ENCODE data around the gene PIP5KL1. TPM values are rescaled to one million over a fixed set of nuclear protein-coding genes. Genes with fewer than 3 reads are reported as not detected.
A peak's percentile ranks its signal among the peaks of the same experiment; 100 is the strongest.

The PIP5KL1 gene
- 1 to 10 TPM; 2.7 to 7.3 TPM for total RNA-seq
- 10 to 100 TPM; 16.4 to 19.1 TPM for polyA plus RNA-seq (ENCODE audit: insufficient read length in 2 of 2)
- long read RNA-seq, donor 1, partial matches to known transcripts, result 0 of 2 reads
- long read RNA-seq, donor 1, other reads (novel, unspliced or antisense), result 0 of 2 reads
- long read RNA-seq, donor 2, partial matches to known transcripts, result 0 of 1 reads
- long read RNA-seq, donor 2, other reads (novel, unspliced or antisense), result 0 of 1 reads
- long read RNA-seq, donor 3, partial matches to known transcripts, result 0 of 1 reads
- long read RNA-seq, donor 3, other reads (novel, unspliced or antisense), result 0 of 1 reads
- long read RNA-seq, donor 4, result 0 reads

- DNase-seq (ENCODE audit: low read depth in 4 of 6, low spot score in 6 of 6), result peak in 4 of 6 donors; percentile 61 to 96 (median 88)
- H3K27me3 ChIP-seq (ENCODE audit: control insufficient read depth, insufficient read depth, low read length), result peaks cover 40% of the 10 kb centered on the region
- no peaks in the 10 kb centered on the region for H3K9me3 ChIP-seq (ENCODE audit: control insufficient read depth, insufficient read depth, low read length)
- H3K4me3 ChIP-seq (ENCODE audit: low read depth, low read length), result peak within 1 kb of the TSS; percentile 49
- H3K27ac ChIP-seq (ENCODE audit: low read depth, low read length), result peak within 1 kb of the TSS; percentile 40
- WGBS (ENCODE audit: insufficient coverage), result under 1% methylated on average over 67 of the region's 70 CpGs
- peaks cover 63% of the 10 kb centered on the region for H3K4me1 ChIP-seq (ENCODE audit: control insufficient read depth, insufficient read depth, low read length)
- H3K36me3 ChIP-seq (ENCODE audit: control insufficient read depth, insufficient read depth, low read length), result peaks cover 20% of the 10 kb centered on the region
Observed at GRCh38 chr9:127930231-127931091, at the start of gene PIP5KL1. Gene PIP5KL1 (minus strand): TSS chr9:127930777. CDS start chr9:127930752, 25 bp downstream.

- DNase-seq (ENCODE audit: low read depth in 4 of 6, low spot score in 6 of 6), result peak in 1 of 6 donors; percentile 34
- WGBS (ENCODE audit: insufficient coverage), result under 1% methylated on average over 58 of the region's 61 CpGs
- Histone ChIP-seq H3K9me3 (ENCODE audit: control insufficient read depth, insufficient read depth, low read length) (no peaks in the 10 kb centered on the region), H3K27ac (ENCODE audit: low read depth, low read length) (peak overlapping the region; percentile 87), H3K4me1 (ENCODE audit: control insufficient read depth, insufficient read depth, low read length) (peaks cover 58% of the 10 kb centered on the region), H3K27me3 (ENCODE audit: control insufficient read depth, insufficient read depth, low read length) (no peaks in the 10 kb centered on the region), H3K4me3 (ENCODE audit: low read depth, low read length) (peak overlapping the region; percentile 87), H3K36me3 (ENCODE audit: control insufficient read depth, insufficient read depth, low read length) (peaks cover 13% of the 10 kb centered on the region)
Observed at GRCh38 chr9:127980060-127980705, 49.6 kb upstream of the PIP5KL1 start.

- DNase-seq (ENCODE audit: low read depth in 4 of 6, low spot score in 6 of 6), result peak in 3 of 6 donors; percentile 66 to 87 (median 74)
- Histone ChIP-seq H3K4me3 (ENCODE audit: low read depth, low read length) (peak overlapping the region; percentile 87), H3K27me3 (ENCODE audit: control insufficient read depth, insufficient read depth, low read length) (no peaks in the 10 kb centered on the region), H3K4me1 (ENCODE audit: control insufficient read depth, insufficient read depth, low read length) (peaks cover 65% of the 10 kb centered on the region), H3K9me3 (ENCODE audit: control insufficient read depth, insufficient read depth, low read length) (no peaks in the 10 kb centered on the region), H3K27ac (ENCODE audit: low read depth, low read length) (peak overlapping the region; percentile 87), H3K36me3 (ENCODE audit: control insufficient read depth, insufficient read depth, low read length) (peaks cover 16% of the 10 kb centered on the region)
- under 1% methylated on average over 21 of the region's 24 CpGs for WGBS (ENCODE audit: insufficient coverage)
Observed at GRCh38 chr9:127979333-127980059, 48.9 kb upstream of the PIP5KL1 start.

DNA sequence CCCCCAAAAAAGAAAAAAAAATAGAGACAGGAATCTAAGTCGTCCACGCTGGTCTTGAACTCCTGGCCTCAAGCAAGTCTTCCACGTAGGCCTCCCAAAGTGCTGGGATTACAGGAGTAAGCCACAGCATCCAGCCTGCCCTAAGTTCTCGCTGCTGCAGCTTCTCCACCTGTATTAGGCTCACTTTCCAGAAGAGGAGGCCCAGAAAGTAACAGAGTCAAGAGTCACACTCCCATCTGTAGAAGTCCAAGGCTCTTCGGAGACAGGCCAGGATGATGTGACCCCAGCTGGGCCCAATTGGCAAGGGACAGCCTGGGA is 48.4 kb upstream of the PIP5KL1 start:
- no peaks in the 10 kb centered on the region for H3K9me3 ChIP-seq (ENCODE audit: control insufficient read depth, insufficient read depth, low read length)
- H3K27me3 ChIP-seq (ENCODE audit: control insufficient read depth, insufficient read depth, low read length), result no peaks in the 10 kb centered on the region
- no peak for DNase-seq (ENCODE audit: low read depth in 4 of 6, low spot score in 6 of 6)
- H3K4me1 ChIP-seq (ENCODE audit: control insufficient read depth, insufficient read depth, low read length), result peaks cover 70% of the 10 kb centered on the region
- H3K36me3 ChIP-seq (ENCODE audit: control insufficient read depth, insufficient read depth, low read length), result peaks cover 16% of the 10 kb centered on the region
- H3K4me3 ChIP-seq (ENCODE audit: low read depth, low read length), result peak overlapping the region; percentile 87
- 9% methylated on average over 5 of the region's 5 CpGs for WGBS (ENCODE audit: insufficient coverage)
- H3K27ac ChIP-seq (ENCODE audit: low read depth, low read length), result peak overlapping the region; percentile 87

DNA sequence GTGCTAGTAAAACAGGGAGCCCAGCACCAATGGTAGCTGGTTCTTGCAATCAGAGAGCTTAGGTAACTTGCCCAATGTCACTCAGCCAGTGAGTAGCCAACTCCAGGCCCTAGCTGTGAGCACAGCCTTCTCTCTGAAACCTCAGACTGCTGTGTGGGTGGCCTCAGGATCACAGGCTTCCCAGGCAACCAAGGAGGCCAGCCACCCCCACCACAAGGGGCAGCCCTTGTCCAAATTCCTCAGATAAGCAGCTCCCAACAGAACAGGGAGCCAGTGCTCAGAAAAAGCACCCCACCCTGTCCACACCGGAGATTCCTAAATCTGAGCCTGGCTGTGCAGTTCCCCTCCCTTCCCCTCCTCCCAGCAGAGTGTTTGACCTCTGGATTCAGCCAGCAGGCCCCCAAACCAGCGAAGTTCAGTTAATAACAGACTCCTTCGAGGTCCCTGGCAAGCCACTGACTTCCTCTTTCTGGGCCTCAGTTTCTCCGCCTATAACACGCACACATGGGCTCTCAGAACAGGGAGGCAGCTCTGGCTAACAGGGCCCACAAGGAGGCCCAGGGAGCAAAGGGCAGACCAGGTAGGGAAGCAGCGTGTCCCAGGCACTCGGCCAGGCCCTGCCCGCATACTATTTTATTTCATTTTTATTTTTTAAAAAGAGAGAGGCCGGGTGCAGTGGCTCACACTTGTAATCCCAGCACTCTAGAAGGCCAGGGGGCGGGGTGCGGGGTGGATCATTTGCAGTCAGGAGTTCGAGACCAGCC is 47.5 kb upstream of the PIP5KL1 start:
- Histone ChIP-seq H3K4me3 (ENCODE audit: low read depth, low read length) (peak overlapping the region; percentile 87), H3K36me3 (ENCODE audit: control insufficient read depth, insufficient read depth, low read length) (peaks cover 23% of the 10 kb centered on the region), H3K9me3 (ENCODE audit: control insufficient read depth, insufficient read depth, low read length) (no peaks in the 10 kb centered on the region), H3K27ac (ENCODE audit: low read depth, low read length) (peak overlapping the region; percentile 87), H3K4me1 (ENCODE audit: control insufficient read depth, insufficient read depth, low read length) (peaks cover 79% of the 10 kb centered on the region), H3K27me3 (ENCODE audit: control insufficient read depth, insufficient read depth, low read length) (no peaks in the 10 kb centered on the region)
- WGBS (ENCODE audit: insufficient coverage), result 36% methylated on average over 5 of the region's 12 CpGs
- DNase-seq (ENCODE audit: low read depth in 4 of 6, low spot score in 6 of 6), result no peak

DNA sequence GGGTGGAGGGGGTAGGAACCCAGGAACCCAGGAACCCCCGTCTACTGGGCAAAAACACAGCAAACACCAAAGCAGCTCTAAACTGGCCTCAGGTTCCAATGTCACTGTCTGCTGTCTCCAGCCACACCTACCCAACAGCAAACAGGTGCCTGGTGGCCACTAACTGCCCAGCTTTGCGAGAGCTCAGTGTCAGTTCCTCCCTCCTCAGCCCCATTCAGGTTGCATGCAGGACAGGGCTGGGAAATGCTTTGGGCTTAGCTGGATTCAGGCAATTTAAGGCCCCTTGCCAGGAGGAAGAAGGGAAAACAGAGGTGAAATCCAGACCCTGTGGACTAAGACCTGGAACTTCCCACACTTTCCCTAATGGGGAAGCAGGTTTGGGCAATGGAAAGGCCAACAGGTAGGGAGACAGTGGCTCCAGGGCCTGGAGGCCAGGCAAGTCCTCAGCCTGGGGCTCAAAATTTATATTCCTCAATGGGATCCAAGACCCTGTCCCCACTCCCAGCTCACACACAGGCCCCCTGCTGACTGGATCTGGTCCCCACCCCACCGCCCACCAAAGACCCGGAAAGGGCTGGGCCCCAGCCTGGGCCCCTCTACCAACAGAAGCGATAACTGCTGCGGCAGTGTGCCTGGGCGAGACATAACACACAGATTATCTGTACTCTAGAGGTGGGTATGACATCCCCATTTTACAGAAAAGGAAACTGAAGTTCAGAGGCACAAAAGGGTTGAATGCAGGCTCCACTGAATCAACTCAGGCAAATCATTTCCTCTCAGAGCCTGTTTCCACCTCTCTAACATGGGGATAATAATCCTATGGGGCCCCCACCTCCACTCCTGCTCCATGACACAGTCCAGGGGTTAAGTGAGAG is 46.7 kb upstream of the PIP5KL1 start:
- Histone ChIP-seq H3K36me3 (ENCODE audit: control insufficient read depth, insufficient read depth, low read length) (peaks cover 29% of the 10 kb centered on the region), H3K4me1 (ENCODE audit: control insufficient read depth, insufficient read depth, low read length) (peaks cover 88% of the 10 kb centered on the region), H3K27ac (ENCODE audit: low read depth, low read length) (peak overlapping the region; percentile 87), H3K9me3 (ENCODE audit: control insufficient read depth, insufficient read depth, low read length) (no peaks in the 10 kb centered on the region), H3K27me3 (ENCODE audit: control insufficient read depth, insufficient read depth, low read length) (no peaks in the 10 kb centered on the region), H3K4me3 (ENCODE audit: low read depth, low read length) (peak overlapping the region; percentile 87)
- no peak for DNase-seq (ENCODE audit: low read depth in 4 of 6, low spot score in 6 of 6)
- WGBS (ENCODE audit: insufficient coverage), result 75% methylated on average over 4 of the region's 7 CpGs

- Histone ChIP-seq H3K27ac (ENCODE audit: low read depth, low read length) (peak overlapping the region; percentile 47), H3K9me3 (ENCODE audit: control insufficient read depth, insufficient read depth, low read length) (no peaks in the 10 kb centered on the region), H3K4me1 (ENCODE audit: control insufficient read depth, insufficient read depth, low read length) (peaks cover 90% of the 10 kb centered on the region), H3K4me3 (ENCODE audit: low read depth, low read length) (no peak overlapping the region), H3K27me3 (ENCODE audit: control insufficient read depth, insufficient read depth, low read length) (no peaks in the 10 kb centered on the region), H3K36me3 (ENCODE audit: control insufficient read depth, insufficient read depth, low read length) (peaks cover 35% of the 10 kb centered on the region)
- 84% methylated on average over 5 of the region's 6 CpGs for whole genome bisulfite sequencing (ENCODE audit: insufficient coverage)
- no peak for DNase-seq (ENCODE audit: low read depth in 4 of 6, low spot score in 6 of 6)
Observed at GRCh38 chr9:127976498-127976897, 45.9 kb upstream of the PIP5KL1 start.

Measured in spinal cord (tissue), 10 donors.